ENCODE measurements around the gene XRCC5. TPM values are rescaled to one million over a fixed set of nuclear protein-coding genes. Genes with fewer than 3 reads are reported as not detected.
A peak's percentile ranks its signal among the peaks of the same experiment; 100 is the strongest.
"Not testable (repeated sequence)": the region's sequence is repeated elsewhere in the genome, so short reads cannot be mapped to it uniquely, and the experiment has no call there.

XRCC5 gene
- total RNA-seq, 1 experiment from 2014 or later = 290 TPM

GRCh38 chr2:216133397-216133796 is 24.2 kb downstream of the XRCC5 start:
- Histone ChIP-seq H3K9me2 (replicated peaks; ENCODE audit: low read length) (no peaks in the 10 kb centered on the region), H4K20me1 (ENCODE audit: low read length) (0 out of 2 replicates have a peak, but pooled peaks cover 4% of the 10 kb centered on the region), H3K9me3 (ENCODE audit: low read length) (no peaks in the 10 kb centered on the region), H2AFZ (ENCODE audit: low read length) (no peak overlapping the region), H3K4me3 (ENCODE audit: low read length) (no peak overlapping the region), H3K4me2 (ENCODE audit: low read length) (no peak overlapping the region), H3K27me3 (ENCODE audit: low read length) (no peaks in the 10 kb centered on the region), H3K9ac (ENCODE audit: low read length) (no peak overlapping the region), H3K27ac (ENCODE audit: low read length) (no peak overlapping the region), H3K79me2 (ENCODE audit: low read length) (peaks cover 19% of the 10 kb centered on the region; the same call in 1 of the 2 replicates), H3K4me1 (ENCODE audit: insufficient read depth, low read length) (no peaks in the 10 kb centered on the region), H3K36me3 (ENCODE audit: low read depth, low read length) (peaks cover 86% of the 10 kb centered on the region), H3F3A (ENCODE audit: low read length, unreplicated experiment) (no peaks in the 10 kb centered on the region)
- intact Hi-C loops (cut with micrococcal nuclease) = no loop called here
- no peak for DNase-seq
- ChIA-PET CTCF (no interaction called here), POLR2A (ENCODE audit: unreplicated experiment) (no interaction called here)
- BruUV-seq (replicated peaks) = no TSS peak
- no peak for ATAC-seq
- TF ChIP-seq CTCF (conservative IDR thresholded peaks at IDR 0.05; ENCODE audit: low read depth, low read length) (no peak), EZH2phosphoT487 (IDR thresholded peaks at IDR 0.05; ENCODE audit: borderline replicate concordance, low read length) (no peak), EZH2 (IDR thresholded peaks at IDR 0.05; ENCODE audit: low read length, unreplicated experiment) (no peak)

GRCh38 chr2:216134958-216135541 is 25.9 kb downstream of the XRCC5 start:
- no TSS peak for BruUV-seq (replicated peaks)
- ATAC-seq = no peak
- Histone ChIP-seq H3K27ac (ENCODE audit: low read length) (no peak overlapping the region), H3F3A (ENCODE audit: low read length, unreplicated experiment) (no peaks in the 10 kb centered on the region), H4K20me1 (ENCODE audit: low read length) (0 out of 2 replicates have a peak, but pooled peaks cover 11% of the 10 kb centered on the region), H3K9ac (ENCODE audit: low read length) (no peak overlapping the region), H3K79me2 (ENCODE audit: low read length) (peaks cover 18% of the 10 kb centered on the region; the same call in 1 of the 2 replicates), H3K36me3 (ENCODE audit: low read depth, low read length) (peaks cover 91% of the 10 kb centered on the region), H3K4me2 (ENCODE audit: low read length) (no peak overlapping the region), H3K27me3 (ENCODE audit: low read length) (no peaks in the 10 kb centered on the region), H3K9me3 (ENCODE audit: low read length) (no peaks in the 10 kb centered on the region), H3K4me1 (ENCODE audit: insufficient read depth, low read length) (no peaks in the 10 kb centered on the region), H3K4me3 (ENCODE audit: low read length) (no peak overlapping the region), H2AFZ (ENCODE audit: low read length) (no peak overlapping the region), H3K9me2 (replicated peaks; ENCODE audit: low read length) (no peaks in the 10 kb centered on the region)
- POLR2A ChIA-PET (ENCODE audit: unreplicated experiment) = no interaction called here
- no peak for DNase-seq
- TF ChIP-seq CTCF (conservative IDR thresholded peaks at IDR 0.05; ENCODE audit: low read depth, low read length) (no peak), EZH2phosphoT487 (IDR thresholded peaks at IDR 0.05; ENCODE audit: borderline replicate concordance, low read length) (no peak), EZH2 (IDR thresholded peaks at IDR 0.05; ENCODE audit: low read length, unreplicated experiment) (no peak)
- CTCF ChIA-PET = no interaction called here
- intact Hi-C loops (cut with micrococcal nuclease) = no loop called here

- Histone ChIP-seq H3K9me2 (replicated peaks; ENCODE audit: low read length) (no peaks in the 10 kb centered on the region), H3K27me3 (ENCODE audit: low read length) (no peaks in the 10 kb centered on the region), H3K9me3 (ENCODE audit: low read length) (no peaks in the 10 kb centered on the region), H3K4me1 (ENCODE audit: insufficient read depth, low read length) (no peaks in the 10 kb centered on the region), H3K4me2 (ENCODE audit: low read length) (no peak overlapping the region), H3K79me2 (ENCODE audit: low read length) (peaks cover 3% of the 10 kb centered on the region; the same call in 1 of the 2 replicates), H3K9ac (ENCODE audit: low read length) (no peak overlapping the region), H3K36me3 (ENCODE audit: low read depth, low read length) (peaks cover 87% of the 10 kb centered on the region), H2AFZ (ENCODE audit: low read length) (no peak overlapping the region), H3K4me3 (ENCODE audit: low read length) (no peak overlapping the region), H3K27ac (ENCODE audit: low read length) (no peak overlapping the region), H3F3A (ENCODE audit: low read length, unreplicated experiment) (no peaks in the 10 kb centered on the region), H4K20me1 (ENCODE audit: low read length) (0 out of 2 replicates have a peak, but pooled peaks cover 15% of the 10 kb centered on the region)
- intact Hi-C loops (cut with micrococcal nuclease) = no loop called here
- BruUV-seq (replicated peaks) = no TSS peak
- ChIA-PET POLR2A (ENCODE audit: unreplicated experiment) (no interaction called here), CTCF (no interaction called here)
- DNase-seq = peak; percentile 43
- peak; percentile 72 for TF ChIP-seq CTCF (conservative IDR thresholded peaks at IDR 0.05; ENCODE audit: low read depth, low read length)
- TF ChIP-seq EZH2phosphoT487 (IDR thresholded peaks at IDR 0.05; ENCODE audit: borderline replicate concordance, low read length) = no peak
- TF ChIP-seq EZH2 (IDR thresholded peaks at IDR 0.05; ENCODE audit: low read length, unreplicated experiment) = no peak
- peak; percentile 55 for ATAC-seq
Observed at GRCh38 chr2:216139884-216140283, 30.7 kb downstream of the XRCC5 start.

- H3K27ac ChIP-seq (ENCODE audit: low read length); H3K9ac ChIP-seq (ENCODE audit: low read length); BruUV-seq (replicated peaks); H3K79me2 ChIP-seq (ENCODE audit: low read length); CTCF ChIA-PET; H3F3A ChIP-seq (ENCODE audit: low read length, unreplicated experiment); H3K9me2 ChIP-seq (replicated peaks; ENCODE audit: low read length); H3K4me2 ChIP-seq (ENCODE audit: low read length); H3K4me1 ChIP-seq (ENCODE audit: insufficient read depth, low read length); H3K4me3 ChIP-seq (ENCODE audit: low read length); ATAC-seq; DNase-seq; H3K27me3 ChIP-seq (ENCODE audit: low read length); POLR2A ChIA-PET (ENCODE audit: unreplicated experiment); intact Hi-C loops (cut with micrococcal nuclease); H3K9me3 ChIP-seq (ENCODE audit: low read length); H2AFZ ChIP-seq (ENCODE audit: low read length): not testable (repeated sequence)
- peaks cover 88% of the 10 kb centered on the region for H3K36me3 ChIP-seq (ENCODE audit: low read depth, low read length)
- H4K20me1 ChIP-seq (ENCODE audit: low read length) = 0 out of 2 replicates have a peak, but pooled peaks cover 15% of the 10 kb centered on the region
Observed at GRCh38 chr2:216141516-216141915, 32.4 kb downstream of the XRCC5 start.

Data from PC-3 (cell line).